Right lobe of liver (tissue), 4 donors: Measurements from ENCODE around the gene ASH1L.

Source experiments
- CTCF ChIP-seq, 4 donors: fragments of 200-600 bp in 3 of 4; fragments of 450-650 bp in 1 of 4; IDR thresholded peaks; one replicate each; pipeline versions ENCODE4 v1.5.1 to v1.8.0; 2016 to 2022; ENCODE audit warnings: antibody characterized with exemption in 4 of 4, mild to moderate bottlenecking in 2 of 4
- POLR2A ChIP-seq: fragments of 450-650 bp; IDR thresholded peaks from one replicate; pipeline ENCODE4 v1.6.1; 2017; ENCODE audit warnings: antibody characterized with exemption, mild to moderate bottlenecking
- donor health status: DM: no; HTN: no; CAD: no.
- donor health status: DM: no; HTN: no; CAD: no.
- donor health status: DM: no; HTN: yes; CAD: no.

- TF ChIP-seq POLR2A (no peak), CTCF (IDR thresholded peaks at IDR 0.05) (no peak)
These were observed 169.6 kb downstream of the ASH1L start for GRCh38 chr1:155392898-155393411.
